Hypothalamus (tissue), 51 donors: ENCODE results near the gene EXOSC2.

ENCODE experiments used
- DNase-seq, 51 donors: peaks; one replicate each; lab custom pipeline; 2025; lab: John Stamatoyannopoulos, UW

The EXOSC2 gene, protein sequence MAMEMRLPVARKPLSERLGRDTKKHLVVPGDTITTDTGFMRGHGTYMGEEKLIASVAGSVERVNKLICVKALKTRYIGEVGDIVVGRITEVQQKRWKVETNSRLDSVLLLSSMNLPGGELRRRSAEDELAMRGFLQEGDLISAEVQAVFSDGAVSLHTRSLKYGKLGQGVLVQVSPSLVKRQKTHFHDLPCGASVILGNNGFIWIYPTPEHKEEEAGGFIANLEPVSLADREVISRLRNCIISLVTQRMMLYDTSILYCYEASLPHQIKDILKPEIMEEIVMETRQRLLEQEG

DNA sequence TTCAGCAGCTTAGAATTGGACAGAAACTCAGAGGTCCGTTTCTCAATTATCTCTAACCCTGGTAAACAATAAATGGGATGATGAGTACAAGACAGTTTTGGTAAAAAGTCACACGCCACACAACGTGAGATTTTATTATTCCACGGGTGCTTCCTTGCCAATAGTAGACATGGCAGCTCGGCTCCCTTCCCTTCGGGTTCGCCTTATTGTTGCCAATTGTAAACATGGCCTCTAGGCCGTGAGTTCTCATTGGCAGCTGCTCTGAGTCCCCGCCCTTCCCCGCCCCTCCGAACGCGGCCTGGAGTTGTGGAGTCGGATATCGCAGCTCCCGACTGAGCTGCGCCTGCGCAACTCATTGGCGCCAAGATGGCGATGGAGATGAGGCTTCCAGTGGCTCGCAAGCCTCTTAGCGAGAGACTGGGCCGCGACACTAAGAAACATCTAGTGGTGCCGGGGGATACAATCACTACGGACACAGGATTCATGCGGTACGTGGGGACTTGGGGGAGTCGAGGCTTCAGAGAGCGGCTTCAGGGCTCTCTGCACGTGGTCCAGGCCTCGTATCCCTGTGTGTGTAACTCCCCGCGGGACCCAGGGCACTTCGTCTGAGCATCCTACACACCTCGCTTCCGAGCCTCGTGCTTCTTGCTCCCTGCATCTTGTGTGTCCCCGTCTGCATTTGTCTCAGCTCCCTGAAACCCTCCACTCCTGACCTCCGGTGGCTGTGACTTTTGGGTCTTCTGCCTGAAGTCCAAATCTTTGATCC lies at the start of gene EXOSC2:
Gene EXOSC2, plus strand, starts transcription at position 355 of the 766 bp plus-strand sequence. Its CDS starts 12 bp downstream, at position 367.
- peak; percentile 58 to 98 (median 94) for DNase-seq

GRCh38 chr9:130651221-130651620 lies 42.4 kb upstream of the EXOSC2 start:
- no peak for DNase-seq

GRCh38 chr9:130651752-130652151 lies 41.8 kb upstream of the EXOSC2 start:
- no peak for DNase-seq

DNA sequence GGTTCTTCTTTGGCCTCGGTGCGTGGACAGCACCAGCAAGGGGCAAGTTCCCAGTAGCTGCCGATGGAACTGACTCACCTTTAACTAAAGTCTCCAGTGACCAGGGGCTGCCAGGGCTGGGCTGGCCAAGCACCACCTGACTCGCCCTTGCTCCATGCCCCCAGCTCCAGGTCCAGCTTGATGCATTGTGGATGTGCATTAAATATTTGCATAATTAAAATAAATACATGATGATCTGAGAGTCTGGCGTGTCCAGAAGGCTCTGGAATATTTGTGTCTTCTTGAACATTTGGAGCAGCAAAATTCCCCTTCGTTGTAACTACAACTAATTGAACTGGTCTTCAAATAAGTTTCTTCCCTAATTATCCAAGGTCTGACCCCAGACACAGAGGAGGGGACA lies 38.7 kb upstream of the EXOSC2 start:
- DNase-seq = no peak

DNA sequence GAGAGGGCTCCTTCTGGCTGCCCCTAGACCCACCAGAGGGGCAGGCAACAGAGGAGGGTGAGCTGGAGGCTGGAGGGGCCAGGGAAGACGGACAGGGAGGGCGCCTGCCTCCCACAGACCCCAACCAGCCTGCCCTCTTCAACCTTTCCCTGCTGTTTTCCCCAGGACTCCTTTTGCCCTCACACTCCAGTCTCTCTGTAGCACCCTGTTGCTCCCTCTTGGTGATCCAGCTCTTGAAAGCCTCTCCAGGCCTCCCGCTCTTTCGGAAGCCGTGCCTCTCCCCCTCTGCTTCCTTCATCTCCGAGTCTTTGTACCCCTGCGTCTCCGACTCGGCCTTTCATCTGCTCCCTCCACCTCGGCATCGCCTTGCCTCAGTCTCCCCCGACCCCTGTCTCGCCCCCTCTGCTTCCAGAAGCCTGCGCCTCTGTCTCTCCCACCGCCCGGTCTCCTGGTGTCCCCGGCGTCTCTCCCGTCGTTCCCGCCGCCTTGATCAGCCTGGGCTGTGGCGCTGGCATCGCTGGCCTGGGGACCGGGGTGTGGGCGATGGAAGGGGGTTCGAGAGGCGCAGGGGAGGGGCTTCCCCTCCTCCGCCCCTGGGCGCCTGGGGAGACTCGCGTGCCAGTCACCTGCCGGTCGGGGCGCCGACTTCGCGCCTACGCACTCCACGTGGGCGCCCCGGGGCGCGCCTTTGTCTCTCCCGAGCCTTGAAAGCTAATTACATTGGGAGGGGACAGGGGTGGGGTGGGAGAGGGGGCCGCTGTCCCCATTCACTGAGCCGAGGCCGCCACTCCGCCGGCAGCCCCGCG lies 34.5 kb upstream of the EXOSC2 start:
- no peak for DNase-seq

- no peak for DNase-seq
Measured at GRCh38 chr9:130659699-130660248, 33.8 kb upstream of the EXOSC2 start.

DNA sequence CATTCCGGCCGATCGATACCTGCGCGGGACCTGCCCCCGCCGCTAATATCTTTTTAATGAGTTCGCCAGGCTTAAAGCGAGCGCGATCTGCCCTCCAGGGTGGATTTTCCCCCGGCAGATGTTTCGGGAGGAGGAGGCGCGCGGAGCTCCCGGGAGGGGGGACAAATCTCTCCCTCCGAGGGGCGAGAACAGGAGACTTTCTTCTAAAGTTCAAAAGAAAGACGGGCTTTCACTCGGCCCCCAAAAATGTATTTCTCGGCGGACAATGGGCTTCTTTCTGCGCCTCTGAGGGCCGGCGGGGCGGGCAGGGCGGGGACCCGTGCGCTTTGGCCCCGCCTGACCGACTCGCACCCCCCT lies 33.3 kb upstream of the EXOSC2 start:
- DNase-seq = no peak

DNA sequence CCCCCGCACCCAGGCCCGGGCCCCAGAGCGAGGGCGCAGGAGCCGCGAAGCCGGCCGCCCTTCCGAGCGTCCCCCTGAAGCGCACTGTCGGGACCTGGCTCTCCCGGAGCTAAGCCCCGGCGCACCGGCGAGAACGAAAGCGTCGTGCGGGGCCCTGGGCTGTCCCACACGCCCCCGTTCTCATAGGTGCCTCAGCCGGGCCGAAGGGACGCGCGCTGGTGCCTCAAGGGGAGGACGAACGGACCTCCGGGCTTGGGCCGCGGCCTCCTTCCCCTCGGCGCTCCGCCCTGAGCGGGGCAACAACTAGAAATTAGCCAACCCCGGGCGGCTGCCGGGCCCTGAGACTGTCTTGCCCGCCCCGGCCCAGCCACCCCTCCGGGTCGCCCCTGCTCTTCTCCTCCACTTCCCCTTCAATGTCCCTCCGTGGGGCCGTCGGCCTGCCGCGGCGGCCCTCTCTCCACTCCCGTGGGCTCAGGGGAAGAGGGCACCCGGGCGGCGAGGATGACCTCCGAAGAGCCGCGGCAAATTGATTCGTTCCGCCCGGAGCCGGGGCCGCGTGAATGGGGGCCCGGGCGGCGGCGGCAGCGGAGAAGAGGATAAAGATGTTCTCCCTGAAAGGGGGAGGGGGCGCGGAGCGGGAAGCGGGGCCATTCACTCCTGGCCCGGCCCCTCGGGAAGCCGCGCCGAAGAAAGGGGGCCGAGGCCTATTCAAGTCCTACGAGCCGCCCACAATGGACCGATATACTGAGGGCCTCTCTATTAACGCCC lies 32.7 kb upstream of the EXOSC2 start:
- no peak for DNase-seq

DNA sequence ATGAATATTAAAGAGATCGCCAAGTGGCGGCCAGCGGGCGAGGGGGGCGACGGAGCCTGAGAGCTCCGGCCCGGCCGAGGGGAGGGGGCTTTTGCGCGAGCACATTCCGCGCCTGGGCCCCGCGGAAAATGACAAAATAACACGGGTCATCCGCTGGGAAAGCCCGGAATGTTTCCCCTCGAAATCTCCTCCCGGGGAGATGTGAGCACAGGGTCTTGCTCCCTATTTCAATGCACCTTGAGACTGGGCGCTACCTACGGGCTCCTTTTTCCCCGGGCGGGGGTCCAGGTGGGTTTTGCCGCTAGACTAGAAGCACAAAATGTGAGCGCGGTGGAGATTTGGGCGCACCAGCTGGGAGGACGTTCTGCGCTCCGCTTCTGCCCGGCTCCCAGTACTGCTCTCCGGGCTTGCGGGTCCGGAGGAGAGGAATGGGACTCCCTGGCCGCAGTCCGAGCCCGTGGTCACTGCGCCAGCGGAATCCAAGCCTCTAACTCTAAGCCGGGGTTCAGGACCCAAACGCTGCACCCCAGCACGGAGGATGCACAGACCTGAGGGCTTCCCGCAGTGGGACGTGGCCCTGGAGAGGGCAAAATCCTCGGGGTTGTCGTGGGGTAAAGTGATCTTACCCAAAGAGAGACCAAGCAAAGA lies 32.0 kb upstream of the EXOSC2 start:
- no peak for DNase-seq

DNA sequence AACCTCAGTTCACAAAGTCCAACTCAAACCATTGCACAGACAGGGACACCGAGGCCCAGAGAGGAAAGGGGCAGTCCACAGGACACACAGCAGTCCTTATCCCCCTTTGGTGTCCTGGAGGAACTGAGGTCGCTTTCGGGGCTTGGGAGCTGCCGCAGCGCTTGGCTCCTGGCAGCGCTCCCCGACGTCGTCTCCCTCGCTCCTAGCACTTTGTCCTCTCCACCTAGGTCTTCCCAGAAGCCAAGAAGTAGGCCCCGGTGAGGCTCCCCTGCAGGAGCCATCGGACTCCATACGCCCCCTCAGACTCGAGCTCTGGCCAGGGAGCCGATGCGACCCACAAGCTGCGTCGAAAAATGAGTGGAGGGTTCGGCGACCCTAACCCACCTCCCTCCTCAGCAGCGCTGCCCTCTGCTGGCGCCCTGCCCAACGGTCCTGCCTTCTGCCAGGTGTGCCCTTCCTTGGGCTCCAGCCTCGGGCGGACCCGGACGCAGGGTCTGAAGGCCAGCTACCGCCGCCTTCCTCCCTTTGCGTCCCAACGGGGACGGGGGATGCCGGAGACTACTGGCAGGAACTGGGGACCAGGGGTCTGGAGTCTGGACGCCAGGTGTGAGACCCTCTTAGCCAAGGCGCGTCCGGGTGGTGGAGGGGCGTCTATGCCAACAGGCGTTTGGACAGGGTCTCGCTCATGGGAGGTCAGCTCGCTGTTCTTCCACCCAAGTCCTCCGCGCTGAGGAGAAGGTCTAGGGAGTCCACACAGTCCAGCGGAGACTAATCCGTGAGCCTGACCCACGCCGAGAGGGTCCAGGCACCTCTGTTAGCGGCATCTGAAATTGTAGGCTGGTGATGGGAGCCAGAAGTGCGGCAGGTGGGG lies 31.2 kb upstream of the EXOSC2 start:
- no peak for DNase-seq

DNA sequence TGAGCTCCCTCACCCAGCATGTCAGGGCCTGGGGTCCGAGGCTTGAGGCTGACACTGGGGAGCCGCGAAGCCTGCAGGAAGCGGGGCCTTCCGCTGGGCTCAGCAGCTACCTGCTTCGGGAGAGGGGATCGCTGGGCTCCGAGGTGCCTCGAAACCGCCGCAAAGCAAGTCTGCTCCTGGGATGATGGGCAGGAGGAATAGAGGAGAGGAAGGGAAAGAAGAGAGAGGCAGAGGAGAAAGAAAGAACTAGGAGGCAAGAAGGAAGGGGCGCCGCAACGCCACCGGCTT lies 30.7 kb upstream of the EXOSC2 start:
- DNase-seq = no peak

DNA sequence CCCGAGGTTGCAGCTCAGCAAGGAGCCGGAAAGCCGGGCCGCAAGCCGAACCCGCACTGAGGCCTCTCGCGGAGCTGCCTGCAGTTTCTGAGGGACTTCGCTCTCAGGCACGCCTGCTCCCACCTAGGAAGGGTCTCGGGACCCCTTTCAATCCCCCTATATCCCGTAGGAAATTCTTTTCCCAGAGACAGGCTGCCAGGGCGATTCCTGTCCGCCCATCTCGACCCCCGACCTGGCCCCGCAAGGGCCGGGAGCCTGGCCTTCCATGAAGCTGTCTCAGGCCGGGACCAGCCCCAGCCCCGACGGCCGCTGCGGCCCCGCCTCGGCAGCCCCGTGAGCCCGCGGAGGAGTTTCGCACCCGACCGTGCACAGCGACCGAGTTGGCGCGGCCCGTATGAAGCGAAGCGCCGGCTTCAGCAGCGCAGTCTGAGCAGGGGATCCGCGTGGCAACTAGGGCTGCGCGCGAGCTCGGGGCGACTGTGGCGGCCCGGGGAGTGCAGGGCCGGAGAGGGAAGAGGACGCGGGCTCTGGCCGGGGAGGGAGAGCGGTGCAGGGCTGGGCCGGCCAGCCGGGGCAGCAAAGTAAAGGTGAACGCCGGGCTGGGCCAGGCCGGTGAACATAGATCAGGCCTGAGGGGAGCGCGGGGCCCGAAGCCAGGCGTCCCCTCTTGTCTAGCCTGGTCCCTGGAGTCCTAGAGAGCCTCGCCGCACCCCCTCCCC lies 30.2 kb upstream of the EXOSC2 start:
- DNase-seq = no peak

GRCh38 chr9:130663977-130664250 lies 29.7 kb upstream of the EXOSC2 start:
- DNase-seq = no peak

GRCh38 chr9:130664251-130665028 lies 29.1 kb upstream of the EXOSC2 start, which contains the start of gene PRDM12:
TSS of gene PRDM12 (plus strand) at chr9:130664594. CDS start at chr9:130664654, 60 bp downstream.
- no peak for DNase-seq

GRCh38 chr9:130665029-130665430 lies 28.6 kb upstream of the EXOSC2 start:
- no peak for DNase-seq

GRCh38 chr9:130665431-130666392 lies 27.9 kb upstream of the EXOSC2 start:
- DNase-seq = no peak
